K562 (cell line): ENCODE measurements around the gene SLC25A45. TPM values are rescaled to one million over a fixed set of nuclear protein-coding genes. Genes with fewer than 3 reads are reported as not detected.
A peak's percentile ranks its signal among the peaks of the same experiment; 100 is the strongest.

Source experiments
- CHD1 ChIP-seq: fragments of 200-600 bp; sonication (generic); IDR thresholded peaks from one replicate; pipeline ENCODE4 v1.6.1; 2012; ENCODE audit warnings: mild to moderate bottlenecking, moderate library complexity, low read length, inconsistent platforms
- HCFC1 ChIP-seq: IDR thresholded peaks from 2 replicates; pipeline ENCODE4 v1.6.1; 2012; ENCODE audit warnings: low read depth, low read length, improper control_type of control experiment
- JUN ChIP-seq, 2 experiments: sonication (generic) in 1 of 2; formaldehyde crosslinking in 1 of 2; IDR thresholded peaks; 2 replicates each; pipeline versions ENCODE4 v1.6.1 to v1.8.0; 2012 to 2022; ENCODE audit warnings: borderline replicate concordance in 2 of 2, mild to moderate bottlenecking in 2 of 2, improper control_type of control experiment in 1 of 2, low read depth in 1 of 2, low read length in 1 of 2, missing genetic modification reagents in 1 of 2
- RB1 ChIP-seq: fragments of 450-650 bp; IDR thresholded peaks from 2 replicates; pipeline ENCODE4 v1.6.1; 2017; ENCODE audit warnings: low read depth, mild to moderate bottlenecking
- TAF15 ChIP-seq: fragments of 200-400 bp; formaldehyde crosslinking; IDR thresholded peaks from 2 replicates; pipeline ENCODE4 v1.6.1; 2017; ENCODE audit warnings: mild to moderate bottlenecking, low read depth, low read length, moderate library complexity
- TEAD4 ChIP-seq, 2 experiments: sonication (generic) in 1 of 2; formaldehyde crosslinking in 1 of 2; IDR thresholded peaks; 2 replicates each; pipeline versions ENCODE4 v1.6.1 to v1.8.0; 2012 to 2022; ENCODE audit warnings: borderline replicate concordance in 1 of 2, inconsistent platforms in 1 of 2, low read length in 1 of 2, mild to moderate bottlenecking in 1 of 2, missing genetic modification reagents in 1 of 2
- XRCC4 ChIP-seq: IDR thresholded peaks from one replicate; pipeline ENCODE4 v1.6.1; 2011; ENCODE audit not compliant: insufficient read depth, insufficient read length; ENCODE audit errors: extremely low read depth
- ZNF212 ChIP-seq: fragments of 450-650 bp; formaldehyde crosslinking; IDR thresholded peaks from 2 replicates; pipeline ENCODE4 v1.4.0; 2020; ENCODE audit warnings: mild to moderate bottlenecking
- ZNF224 ChIP-seq: sonication (generic); formaldehyde crosslinking; IDR thresholded peaks from 2 replicates; pipeline ENCODE4 v1.8.0; 2022; ENCODE audit warnings: mild to moderate bottlenecking, missing genetic modification reagents
- ZNF384 ChIP-seq: IDR thresholded peaks from 2 replicates; pipeline ENCODE4 v1.6.1; 2012; ENCODE audit warnings: low read depth, low read length, improper control_type of control experiment
- ZNF79 ChIP-seq: fragments of 250-450 bp; sonication (Bioruptor Pico); IDR thresholded peaks from 2 replicates; pipeline ENCODE4 v1.4.0; 2020; ENCODE audit warnings: low read depth, mild to moderate bottlenecking, moderate library complexity
- polyA plus RNA-seq, 8 experiments: library from polyadenylated mRNA; depleted of rRNA in 4 of 8; stranded (reverse) in 5 of 8; unstranded in 3 of 8; fragments of >200 nt; fragmentation: Nextera tagmentation in 2 of 8; fragmentation: Illumina TruSeq in 1 of 8; extraction: Ambion mirVana in 2 of 8; extraction: Trizol in 1 of 8; gene quantifications; 2 replicates each; pipeline versions ENCODE4 v1.2.1 to v1.2.3, GENCODE V29; 2011 to 2014; ENCODE audit warnings: inconsistent platforms in 1 of 8, missing spikeins in 1 of 8
- total RNA-seq, 7 experiments: library from RNA; depleted of rRNA in 6 of 7; stranded (reverse); fragments of >200 nt in 6 of 7; fragmentation: Illumina TruSeq in 2 of 7; extraction: Trizol in 2 of 7; gene quantifications; 2 replicates each; pipeline versions ENCODE4 v1.2.1 to v1.2.3, GENCODE V29; 2011 to 2021; ENCODE audit warnings: low replicate concordance in 1 of 7
- TF ChIP-seq, protein P1 (sequence below): fragments of 150-350 bp; conservative IDR thresholded peaks from 2 replicates; pipeline ENCODE4 v1.6.1; 2014; ENCODE audit warnings: low read length
- TF ChIP-seq, protein P2 (sequence below): sonication (generic); formaldehyde crosslinking; IDR thresholded peaks from 2 replicates; pipeline ENCODE4 v1.8.0; 2022; ENCODE audit warnings: mild to moderate bottlenecking, missing genetic modification reagents, borderline replicate concordance
- TF ChIP-seq, protein P3 (sequence below): fragments of 450-650 bp; IDR thresholded peaks from 2 replicates; pipeline ENCODE4 v1.6.1; 2018; ENCODE audit not compliant: partially characterized antibody
- TF ChIP-seq, protein P4 (sequence below): conservative IDR thresholded peaks from 2 replicates; pipeline ENCODE4 v1.6.1; 2011; ENCODE audit warnings: low read depth, mild to moderate bottlenecking, low read length; ENCODE audit not compliant: control insufficient read depth

The SLC25A45 gene
- total and polyA plus RNA-seq, 9 of the 15 experiments (the other 6 are each of a cell fraction or from before 2014, with no cell fraction given), result 0.15 to 2.3 (median 0.68) TPM

DNA sequence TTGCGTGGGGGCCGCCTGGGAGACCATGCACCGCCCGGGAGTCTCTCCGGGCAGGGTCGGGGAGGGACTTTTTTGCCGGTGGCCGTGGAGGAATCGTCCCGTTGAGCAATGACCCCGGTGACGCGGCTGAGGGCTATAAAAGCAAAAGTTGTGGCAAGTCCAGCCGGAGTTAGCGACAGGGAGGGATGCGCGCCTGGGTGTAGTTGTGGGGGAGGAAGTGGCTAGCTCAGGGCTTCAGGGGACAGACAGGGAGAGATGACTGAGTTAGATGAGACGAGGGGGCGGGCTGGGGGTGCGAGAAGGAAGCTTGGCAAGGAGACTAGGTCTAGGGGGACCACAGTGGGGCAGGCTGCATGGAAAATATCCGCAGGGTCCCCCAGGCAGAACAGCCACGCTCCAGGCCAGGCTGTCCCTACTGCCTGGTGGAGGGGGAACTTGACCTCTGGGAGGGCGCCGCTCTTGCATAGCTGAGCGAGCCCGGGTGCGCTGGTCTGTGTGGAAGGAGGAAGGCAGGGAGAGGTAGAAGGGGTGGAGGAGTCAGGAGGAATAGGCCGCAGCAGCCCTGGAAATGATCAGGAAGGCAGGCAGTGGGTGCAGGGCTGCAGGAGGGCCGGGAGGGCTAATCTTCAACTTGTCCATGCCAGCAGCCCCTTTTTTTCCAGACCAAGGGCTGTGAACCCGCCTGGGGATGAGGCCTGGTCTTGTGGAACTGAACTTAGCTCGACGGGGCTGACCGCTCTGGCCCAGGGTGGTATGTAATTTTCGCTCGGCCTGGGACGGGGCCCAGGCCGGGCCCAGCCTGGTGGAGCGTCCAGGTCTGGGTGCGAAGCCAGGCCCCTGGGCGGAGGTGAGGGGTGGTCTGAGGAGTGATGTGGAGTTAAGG lies 40.4 kb upstream of the SLC25A45 start, which contains the start of gene NEAT1 (continued):
- TF ChIP-seq, protein P1, sequence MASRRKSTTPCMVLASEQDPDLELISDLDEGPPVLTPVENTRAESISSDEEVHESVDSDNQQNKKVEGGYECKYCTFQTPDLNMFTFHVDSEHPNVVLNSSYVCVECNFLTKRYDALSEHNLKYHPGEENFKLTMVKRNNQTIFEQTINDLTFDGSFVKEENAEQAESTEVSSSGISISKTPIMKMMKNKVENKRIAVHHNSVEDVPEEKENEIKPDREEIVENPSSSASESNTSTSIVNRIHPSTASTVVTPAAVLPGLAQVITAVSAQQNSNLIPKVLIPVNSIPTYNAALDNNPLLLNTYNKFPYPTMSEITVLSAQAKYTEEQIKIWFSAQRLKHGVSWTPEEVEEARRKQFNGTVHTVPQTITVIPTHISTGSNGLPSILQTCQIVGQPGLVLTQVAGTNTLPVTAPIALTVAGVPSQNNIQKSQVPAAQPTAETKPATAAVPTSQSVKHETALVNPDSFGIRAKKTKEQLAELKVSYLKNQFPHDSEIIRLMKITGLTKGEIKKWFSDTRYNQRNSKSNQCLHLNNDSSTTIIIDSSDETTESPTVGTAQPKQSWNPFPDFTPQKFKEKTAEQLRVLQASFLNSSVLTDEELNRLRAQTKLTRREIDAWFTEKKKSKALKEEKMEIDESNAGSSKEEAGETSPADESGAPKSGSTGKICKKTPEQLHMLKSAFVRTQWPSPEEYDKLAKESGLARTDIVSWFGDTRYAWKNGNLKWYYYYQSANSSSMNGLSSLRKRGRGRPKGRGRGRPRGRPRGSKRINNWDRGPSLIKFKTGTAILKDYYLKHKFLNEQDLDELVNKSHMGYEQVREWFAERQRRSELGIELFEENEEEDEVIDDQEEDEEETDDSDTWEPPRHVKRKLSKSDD, result peak; percentile 67; the same call in 1 of the 2 replicates
- TF ChIP-seq, protein P2, sequence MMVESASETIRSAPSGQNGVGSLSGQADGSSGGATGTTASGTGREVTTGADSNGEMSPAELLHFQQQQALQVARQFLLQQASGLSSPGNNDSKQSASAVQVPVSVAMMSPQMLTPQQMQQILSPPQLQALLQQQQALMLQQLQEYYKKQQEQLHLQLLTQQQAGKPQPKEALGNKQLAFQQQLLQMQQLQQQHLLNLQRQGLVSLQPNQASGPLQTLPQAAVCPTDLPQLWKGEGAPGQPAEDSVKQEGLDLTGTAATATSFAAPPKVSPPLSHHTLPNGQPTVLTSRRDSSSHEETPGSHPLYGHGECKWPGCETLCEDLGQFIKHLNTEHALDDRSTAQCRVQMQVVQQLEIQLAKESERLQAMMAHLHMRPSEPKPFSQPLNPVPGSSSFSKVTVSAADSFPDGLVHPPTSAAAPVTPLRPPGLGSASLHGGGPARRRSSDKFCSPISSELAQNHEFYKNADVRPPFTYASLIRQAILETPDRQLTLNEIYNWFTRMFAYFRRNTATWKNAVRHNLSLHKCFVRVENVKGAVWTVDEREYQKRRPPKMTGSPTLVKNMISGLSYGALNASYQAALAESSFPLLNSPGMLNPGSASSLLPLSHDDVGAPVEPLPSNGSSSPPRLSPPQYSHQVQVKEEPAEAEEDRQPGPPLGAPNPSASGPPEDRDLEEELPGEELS, result peak; percentile 60
- TF ChIP-seq CHD1 (peak; percentile 99), HCFC1 (peak; percentile 67), ZNF212 (CRISPR knock-in tag) (peak; percentile 99), ZNF224 (CRISPR knock-in tag) (peak; percentile 83; the same call in 1 of the 2 replicates), ZNF384 (peak; percentile 59), TAF15 (peak; percentile 96), TEAD4 (IDR thresholded peaks at IDR 0.05; ENCODE audit: low read length) (peak; percentile 80), TEAD4 (CRISPR knock-in tag; IDR thresholded peaks at IDR 0.05; ENCODE audit: borderline replicate concordance) (0 out of 2 replicates have a peak, but pooled peaks have one; percentile 69), ZNF79 (CRISPR knock-in tag) (no peak; the same call in none of the 2 replicates), XRCC4 (no peak), RB1 (peak; percentile 67), JUN (IDR thresholded peaks at IDR 0.05; ENCODE audit: borderline replicate concordance, low read depth, low read length) (peak; percentile 64; the same call in 1 of the 2 replicates), JUN (CRISPR knock-in tag; IDR thresholded peaks at IDR 0.05; ENCODE audit: borderline replicate concordance) (peak; percentile 80; the same call in 1 of the 2 replicates)
- TF ChIP-seq, protein P3, sequence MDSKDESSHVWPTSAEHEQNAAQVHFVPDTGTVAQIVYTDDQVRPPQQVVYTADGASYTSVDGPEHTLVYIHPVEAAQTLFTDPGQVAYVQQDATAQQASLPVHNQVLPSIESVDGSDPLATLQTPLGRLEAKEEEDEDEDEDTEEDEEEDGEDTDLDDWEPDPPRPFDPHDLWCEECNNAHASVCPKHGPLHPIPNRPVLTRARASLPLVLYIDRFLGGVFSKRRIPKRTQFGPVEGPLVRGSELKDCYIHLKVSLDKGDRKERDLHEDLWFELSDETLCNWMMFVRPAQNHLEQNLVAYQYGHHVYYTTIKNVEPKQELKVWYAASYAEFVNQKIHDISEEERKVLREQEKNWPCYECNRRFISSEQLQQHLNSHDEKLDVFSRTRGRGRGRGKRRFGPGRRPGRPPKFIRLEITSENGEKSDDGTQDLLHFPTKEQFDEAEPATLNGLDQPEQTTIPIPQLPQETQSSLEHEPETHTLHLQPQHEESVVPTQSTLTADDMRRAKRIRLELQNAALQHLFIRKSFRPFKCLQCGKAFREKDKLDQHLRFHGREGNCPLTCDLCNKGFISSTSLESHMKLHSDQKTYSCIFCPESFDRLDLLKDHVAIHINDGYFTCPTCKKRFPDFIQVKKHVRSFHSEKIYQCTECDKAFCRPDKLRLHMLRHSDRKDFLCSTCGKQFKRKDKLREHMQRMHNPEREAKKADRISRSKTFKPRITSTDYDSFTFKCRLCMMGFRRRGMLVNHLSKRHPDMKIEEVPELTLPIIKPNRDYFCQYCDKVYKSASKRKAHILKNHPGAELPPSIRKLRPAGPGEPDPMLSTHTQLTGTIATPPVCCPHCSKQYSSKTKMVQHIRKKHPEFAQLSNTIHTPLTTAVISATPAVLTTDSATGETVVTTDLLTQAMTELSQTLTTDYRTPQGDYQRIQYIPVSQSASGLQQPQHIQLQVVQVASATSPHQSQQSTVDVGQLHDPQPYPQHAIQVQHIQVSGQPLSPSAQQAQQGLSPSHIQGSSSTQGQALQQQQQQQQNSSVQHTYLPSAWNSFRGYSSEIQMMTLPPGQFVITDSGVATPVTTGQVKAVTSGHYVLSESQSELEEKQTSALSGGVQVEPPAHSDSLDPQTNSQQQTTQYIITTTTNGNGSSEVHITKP, result peak; percentile 72
- TF ChIP-seq, protein P4, sequence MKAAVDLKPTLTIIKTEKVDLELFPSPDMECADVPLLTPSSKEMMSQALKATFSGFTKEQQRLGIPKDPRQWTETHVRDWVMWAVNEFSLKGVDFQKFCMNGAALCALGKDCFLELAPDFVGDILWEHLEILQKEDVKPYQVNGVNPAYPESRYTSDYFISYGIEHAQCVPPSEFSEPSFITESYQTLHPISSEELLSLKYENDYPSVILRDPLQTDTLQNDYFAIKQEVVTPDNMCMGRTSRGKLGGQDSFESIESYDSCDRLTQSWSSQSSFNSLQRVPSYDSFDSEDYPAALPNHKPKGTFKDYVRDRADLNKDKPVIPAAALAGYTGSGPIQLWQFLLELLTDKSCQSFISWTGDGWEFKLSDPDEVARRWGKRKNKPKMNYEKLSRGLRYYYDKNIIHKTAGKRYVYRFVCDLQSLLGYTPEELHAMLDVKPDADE, result peak; percentile 93
